DOHH2 (cell line): Measurements from ENCODE around the gene CLDN22.

Experiments
- EZH2phosphoT487 ChIP-seq: fragments of 200-600 bp; sonication (generic); IDR thresholded peaks from 2 replicates; pipeline ENCODE4 v1.6.1; 2017; ENCODE audit warnings: borderline replicate concordance, mild to moderate bottlenecking, antibody characterized with exemption, low read length, moderate library complexity, mixed read lengths
- TF ChIP-seq, protein P1 (sequence below): fragments of 200-600 bp; sonication (generic); IDR thresholded peaks from one replicate; pipeline ENCODE4 v1.5.1; 2014; ENCODE audit warnings: antibody characterized with exemption, mild to moderate bottlenecking, low read depth, low read length; ENCODE audit not compliant: poor library complexity, severe bottlenecking

DNA sequence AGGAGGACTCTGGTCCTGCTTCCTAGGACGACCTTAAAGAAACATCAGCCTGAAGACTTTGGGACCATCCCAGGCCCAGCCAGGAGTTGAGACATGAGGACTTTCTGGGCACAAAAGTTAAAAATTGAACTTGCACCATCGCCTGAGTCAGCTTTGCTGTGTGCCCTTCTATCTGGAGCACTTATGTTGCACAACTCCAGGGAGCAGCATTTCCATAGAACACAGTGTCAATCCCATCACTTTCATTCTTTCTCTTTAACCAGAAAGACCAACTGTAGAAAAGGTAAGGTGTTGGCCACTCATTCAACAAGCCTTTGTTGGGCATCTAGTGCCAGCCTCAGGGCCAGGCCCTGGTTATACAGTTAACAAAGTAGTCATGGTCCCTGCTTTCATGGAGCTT is 10.8 kb upstream of the CLDN22 start:
- TF ChIP-seq, protein P1, sequence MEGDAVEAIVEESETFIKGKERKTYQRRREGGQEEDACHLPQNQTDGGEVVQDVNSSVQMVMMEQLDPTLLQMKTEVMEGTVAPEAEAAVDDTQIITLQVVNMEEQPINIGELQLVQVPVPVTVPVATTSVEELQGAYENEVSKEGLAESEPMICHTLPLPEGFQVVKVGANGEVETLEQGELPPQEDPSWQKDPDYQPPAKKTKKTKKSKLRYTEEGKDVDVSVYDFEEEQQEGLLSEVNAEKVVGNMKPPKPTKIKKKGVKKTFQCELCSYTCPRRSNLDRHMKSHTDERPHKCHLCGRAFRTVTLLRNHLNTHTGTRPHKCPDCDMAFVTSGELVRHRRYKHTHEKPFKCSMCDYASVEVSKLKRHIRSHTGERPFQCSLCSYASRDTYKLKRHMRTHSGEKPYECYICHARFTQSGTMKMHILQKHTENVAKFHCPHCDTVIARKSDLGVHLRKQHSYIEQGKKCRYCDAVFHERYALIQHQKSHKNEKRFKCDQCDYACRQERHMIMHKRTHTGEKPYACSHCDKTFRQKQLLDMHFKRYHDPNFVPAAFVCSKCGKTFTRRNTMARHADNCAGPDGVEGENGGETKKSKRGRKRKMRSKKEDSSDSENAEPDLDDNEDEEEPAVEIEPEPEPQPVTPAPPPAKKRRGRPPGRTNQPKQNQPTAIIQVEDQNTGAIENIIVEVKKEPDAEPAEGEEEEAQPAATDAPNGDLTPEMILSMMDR: no peak
- no peak for TF ChIP-seq EZH2phosphoT487
